ENCODE measurements around the gene SNCAIP.

The SNCAIP gene

DNA sequence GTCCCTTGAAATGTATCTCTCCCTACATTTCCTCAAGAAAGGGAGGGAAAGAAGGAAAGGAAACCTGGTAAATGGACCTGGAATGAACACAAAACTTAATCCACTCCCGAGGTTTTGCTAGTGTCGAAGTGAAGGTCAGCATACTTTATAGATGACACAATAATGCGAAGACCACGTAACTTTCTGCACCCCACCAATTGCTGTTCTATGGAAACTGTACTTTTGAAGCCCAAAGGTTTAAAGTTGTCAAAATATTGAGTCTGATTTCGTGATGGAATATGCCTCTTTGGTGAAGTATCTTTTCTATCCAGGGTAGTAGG lies 103.7 kb downstream of the SNCAIP start:
- H3K4me3 ChIP-seq (ENCODE audit: low read depth, low read length), result no peak overlapping the region
- TF ChIP-seq, protein P1, sequence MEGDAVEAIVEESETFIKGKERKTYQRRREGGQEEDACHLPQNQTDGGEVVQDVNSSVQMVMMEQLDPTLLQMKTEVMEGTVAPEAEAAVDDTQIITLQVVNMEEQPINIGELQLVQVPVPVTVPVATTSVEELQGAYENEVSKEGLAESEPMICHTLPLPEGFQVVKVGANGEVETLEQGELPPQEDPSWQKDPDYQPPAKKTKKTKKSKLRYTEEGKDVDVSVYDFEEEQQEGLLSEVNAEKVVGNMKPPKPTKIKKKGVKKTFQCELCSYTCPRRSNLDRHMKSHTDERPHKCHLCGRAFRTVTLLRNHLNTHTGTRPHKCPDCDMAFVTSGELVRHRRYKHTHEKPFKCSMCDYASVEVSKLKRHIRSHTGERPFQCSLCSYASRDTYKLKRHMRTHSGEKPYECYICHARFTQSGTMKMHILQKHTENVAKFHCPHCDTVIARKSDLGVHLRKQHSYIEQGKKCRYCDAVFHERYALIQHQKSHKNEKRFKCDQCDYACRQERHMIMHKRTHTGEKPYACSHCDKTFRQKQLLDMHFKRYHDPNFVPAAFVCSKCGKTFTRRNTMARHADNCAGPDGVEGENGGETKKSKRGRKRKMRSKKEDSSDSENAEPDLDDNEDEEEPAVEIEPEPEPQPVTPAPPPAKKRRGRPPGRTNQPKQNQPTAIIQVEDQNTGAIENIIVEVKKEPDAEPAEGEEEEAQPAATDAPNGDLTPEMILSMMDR (IDR thresholded peaks at IDR 0.05; ENCODE audit: low read depth, low read length), result no peak

DNA sequence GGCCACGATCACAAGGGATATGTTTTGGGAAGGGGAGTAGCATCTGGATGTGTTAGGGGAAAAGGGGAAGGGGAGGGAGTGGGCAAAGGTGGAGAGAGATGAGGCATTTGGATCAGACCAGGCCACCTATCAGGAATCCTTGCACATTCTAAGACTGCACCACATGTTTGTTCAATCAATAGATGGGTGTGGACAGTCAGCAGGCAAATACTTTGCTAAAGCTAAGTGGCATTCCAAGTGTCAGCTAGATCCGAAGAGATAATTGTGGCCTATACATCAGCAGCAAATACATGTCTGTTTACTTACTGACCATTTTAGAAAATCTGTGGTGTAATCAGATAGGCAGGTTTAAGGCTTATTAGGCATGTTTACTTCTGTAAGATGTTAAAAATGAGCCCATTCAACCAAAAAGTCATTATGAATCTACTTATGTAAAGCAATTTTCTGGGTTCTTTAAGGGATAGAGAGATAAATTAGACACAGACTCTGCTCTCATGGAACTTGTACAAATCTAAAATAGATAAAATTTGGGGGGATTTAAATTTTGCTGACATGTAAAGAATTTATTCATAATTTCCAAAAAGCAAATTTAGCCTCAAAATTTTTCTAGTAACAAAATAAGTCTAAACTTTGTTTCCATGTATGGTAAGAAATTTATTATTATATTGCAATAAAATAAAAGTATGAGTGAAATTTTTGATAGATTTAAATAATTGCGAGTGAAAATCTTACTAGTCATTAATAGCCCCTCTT lies 107.3 kb downstream of the SNCAIP start:
- TF ChIP-seq, protein P1 (IDR thresholded peaks at IDR 0.05; ENCODE audit: low read depth, low read length), result no peak
- H3K4me3 ChIP-seq (ENCODE audit: low read depth, low read length), result no peak overlapping the region

DNA sequence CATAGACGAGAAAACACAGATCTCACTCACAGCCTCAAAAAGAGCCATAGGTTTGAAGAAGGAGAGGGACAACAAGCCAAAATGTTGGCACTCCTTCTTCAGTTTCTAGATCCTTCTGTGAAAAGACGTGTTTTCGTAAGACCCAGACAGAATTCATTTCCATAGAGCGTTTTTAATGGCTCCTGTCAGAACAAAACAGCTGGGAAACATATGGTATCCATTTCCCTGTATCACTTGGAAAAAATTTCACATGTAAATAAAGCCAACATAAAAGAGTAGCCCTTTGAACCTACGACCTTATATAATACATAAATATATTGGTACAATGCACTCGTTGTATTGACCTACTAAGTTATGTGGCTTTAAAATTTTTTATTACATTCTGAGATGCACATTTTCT lies 108.1 kb downstream of the SNCAIP start:
- TF ChIP-seq, protein P1 (IDR thresholded peaks at IDR 0.05; ENCODE audit: low read depth, low read length), result no peak
- no peak overlapping the region for H3K4me3 ChIP-seq (ENCODE audit: low read depth, low read length)

DNA sequence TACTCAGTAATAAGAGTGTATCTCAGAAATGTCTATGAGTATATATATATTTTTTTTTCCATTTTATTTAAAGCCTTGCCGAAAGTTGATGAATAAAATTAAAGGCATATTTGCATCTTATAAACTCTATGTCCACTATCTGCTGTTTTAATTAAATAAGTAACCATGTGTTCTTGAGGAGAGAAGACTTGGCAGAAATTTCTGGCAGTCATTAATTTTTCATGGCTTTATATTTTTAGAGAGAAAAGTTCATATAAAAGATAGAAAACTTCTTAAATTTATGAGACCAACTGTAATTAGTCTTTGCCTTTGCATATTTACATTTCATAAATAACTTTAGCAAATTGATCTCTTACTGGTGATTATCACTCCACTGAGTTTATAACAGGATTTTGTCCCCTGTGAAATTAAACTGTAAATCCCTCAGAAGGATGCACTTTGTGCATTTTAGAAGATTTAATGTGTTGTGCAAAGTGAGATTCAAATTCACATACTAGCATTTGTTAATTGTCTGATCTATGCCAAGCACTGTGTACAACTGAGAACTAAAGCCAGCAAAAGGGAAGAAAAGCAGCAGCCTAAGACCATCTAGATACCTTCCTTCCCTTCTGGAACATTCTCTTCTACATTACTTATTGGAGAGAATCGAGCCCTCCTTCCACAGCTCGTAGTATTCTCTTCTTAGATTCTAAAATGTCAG lies 108.7 kb downstream of the SNCAIP start:
- no peak overlapping the region for H3K4me3 ChIP-seq (ENCODE audit: low read depth, low read length)
- TF ChIP-seq, protein P1 (IDR thresholded peaks at IDR 0.05; ENCODE audit: low read depth, low read length), result no peak

DNA sequence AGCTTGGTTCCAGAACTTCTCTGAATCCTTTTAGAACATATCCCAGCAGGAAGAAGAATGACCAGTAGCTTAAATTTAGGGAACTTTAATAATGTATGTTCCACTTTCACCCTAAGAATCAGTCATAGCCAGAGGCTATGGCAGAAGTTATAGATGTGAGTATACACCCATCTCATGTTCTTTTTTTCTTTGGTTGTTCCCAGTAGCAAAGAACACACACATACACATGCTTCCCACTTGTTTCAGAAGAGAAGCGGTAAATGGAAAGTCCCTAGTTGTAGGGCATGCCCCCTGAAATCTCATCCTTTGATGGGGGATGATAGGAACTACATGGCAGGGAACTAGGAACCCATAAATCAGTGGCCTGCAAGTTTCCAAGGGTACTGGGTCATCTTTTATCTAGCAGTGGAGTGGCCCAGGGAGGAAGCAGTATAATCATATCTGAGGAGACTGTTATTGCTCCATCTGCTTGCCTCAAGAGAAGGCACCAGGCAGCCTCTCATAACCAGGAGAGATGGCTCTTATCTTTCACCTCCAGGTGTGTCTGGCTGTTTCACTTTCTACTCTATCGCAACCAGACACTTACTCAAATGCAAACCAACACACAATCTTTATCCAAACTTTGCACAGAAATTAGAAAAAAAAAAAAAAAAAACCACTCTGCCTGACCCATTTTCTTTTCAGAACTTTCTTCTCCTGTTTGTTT lies 109.5 kb downstream of the SNCAIP start:
- H3K4me3 ChIP-seq (ENCODE audit: low read depth, low read length), result no peak overlapping the region
- TF ChIP-seq, protein P1 (IDR thresholded peaks at IDR 0.05; ENCODE audit: low read depth, low read length), result no peak

DNA sequence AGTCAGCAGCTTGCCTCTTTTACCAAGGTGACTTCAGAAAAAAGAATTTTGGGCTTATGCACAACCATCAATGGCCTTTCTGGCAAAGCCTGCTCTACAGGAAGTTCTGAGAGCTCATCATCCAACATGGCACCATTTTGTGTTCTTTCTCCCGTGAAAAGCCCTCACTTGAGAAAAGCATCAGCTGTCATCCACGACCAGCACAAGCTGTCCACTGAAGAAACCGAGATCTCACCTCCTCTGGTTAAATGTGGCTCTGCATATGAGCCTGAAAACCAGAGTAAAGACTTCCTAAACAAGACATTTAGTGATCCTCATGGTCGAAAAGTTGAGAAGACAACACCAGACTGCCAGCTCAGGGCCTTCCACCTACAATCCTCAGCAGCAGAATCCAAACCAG lies 111.2 kb downstream of the SNCAIP start:
- no peak overlapping the region for H3K4me3 ChIP-seq (ENCODE audit: low read depth, low read length)
- TF ChIP-seq, protein P1 (IDR thresholded peaks at IDR 0.05; ENCODE audit: low read depth, low read length), result no peak

DNA sequence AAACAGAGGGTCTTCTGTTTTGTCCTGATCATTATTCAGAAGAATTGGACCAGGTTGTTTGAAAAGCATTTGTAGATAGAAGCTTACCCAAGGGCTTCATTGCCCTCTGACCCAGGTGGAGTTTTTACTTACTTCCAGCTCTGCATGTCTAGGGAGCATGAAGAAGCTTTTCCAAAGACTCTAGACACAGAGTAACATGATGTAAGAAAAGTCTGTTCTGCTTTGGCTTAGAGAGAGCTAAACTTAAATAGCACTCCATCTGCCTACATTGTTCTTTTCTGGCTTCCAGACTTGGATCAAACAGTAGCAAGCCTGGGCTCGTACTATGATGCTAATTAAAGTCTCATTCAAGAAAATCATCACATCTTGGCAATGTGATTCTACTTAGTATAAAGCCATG lies 112.1 kb downstream of the SNCAIP start:
- TF ChIP-seq, protein P1 (IDR thresholded peaks at IDR 0.05; ENCODE audit: low read depth, low read length), result no peak
- H3K4me3 ChIP-seq (ENCODE audit: low read depth, low read length), result no peak overlapping the region

Measured in WI38 (cell line).